IMR-90 (cell line): ENCODE measurements around the gene ADAMTS12. TPM values are rescaled to one million over a fixed set of nuclear protein-coding genes. Genes with fewer than 3 reads are reported as not detected.

Experiments used
- ATAC-seq: fragments of 200-7000 bp; cut with Tn5 transposase; 2 replicates; pipeline ENCODE4 v1.9.1; 2020; ENCODE audit warnings: low read depth, mild to moderate bottlenecking, moderate library complexity
- BruUV-seq: library from RNA; stranded (reverse); fragments of 400-500 nt; replicated peaks from 2 replicates; lab custom pipeline; 2021; lab: Mats Ljungman, UMichigan
- CTCF ChIA-PET: fragments of 300-600 bp; formaldehyde crosslinking; extraction: SDS; loops from one replicate; lab custom pipeline; 2021; ENCODE audit warnings: antibody characterized with exemption; lab: Yijun Ruan, JAX
- POLR2A ChIA-PET: fragments of 300-600 bp; sonication (Branson Sonifier 250); formaldehyde crosslinking; loops from one replicate; lab custom pipeline; 2022; ENCODE audit warnings: antibody characterized with exemption; ENCODE audit not compliant: unreplicated experiment; lab: Charles Lee
- DNase-seq: peaks from one replicate; pipeline ENCODE4 v3.0.0; 2013
- H2AFZ ChIP-seq: replicated peaks from 2 replicates; pipeline ENCODE3; 2013; ENCODE audit warnings: low read length, mild to moderate bottlenecking; ENCODE audit not compliant: poor library complexity
- H2AK5ac ChIP-seq: 2 replicates; pipeline ENCODE4 v1.6.1; 2013; ENCODE audit warnings: low read depth, low read length, inconsistent platforms
- H2AK9ac ChIP-seq: replicated peaks from 2 replicates; pipeline ENCODE3; 2013; ENCODE audit warnings: mild to moderate bottlenecking, low read depth, low read length, moderate library complexity; ENCODE audit not compliant: poor library complexity
- H2BK120ac ChIP-seq: 2 replicates; pipeline ENCODE4 v1.6.1; 2013; ENCODE audit warnings: low read depth, low read length, inconsistent platforms
- H2BK15ac ChIP-seq: 3 replicates; pipeline ENCODE4 v1.6.1; 2013; ENCODE audit warnings: low read depth, low read length, inconsistent platforms
- H2BK20ac ChIP-seq: 2 replicates; pipeline ENCODE4 v1.6.1; 2013; ENCODE audit warnings: low read depth, mild to moderate bottlenecking, inconsistent platforms, low read length, moderate library complexity
- H2BK5ac ChIP-seq: 2 replicates; pipeline ENCODE4 v1.6.1; 2013; ENCODE audit warnings: mild to moderate bottlenecking, low read depth, low read length, inconsistent platforms; ENCODE audit not compliant: poor library complexity, severe bottlenecking
- H3K14ac ChIP-seq: replicated peaks from 2 replicates; pipeline ENCODE4 v1.6.1; 2013; ENCODE audit warnings: low read depth, low read length, inconsistent platforms
- H3K18ac ChIP-seq: 2 replicates; pipeline ENCODE4 v1.6.1; 2013; ENCODE audit warnings: low read depth, low read length, control low read depth
- H3K23ac ChIP-seq: 2 replicates; pipeline ENCODE4 v1.6.1; 2013; ENCODE audit warnings: low read depth, low read length, inconsistent platforms
- H3K27ac ChIP-seq: 2 replicates; pipeline ENCODE4 v1.5.1; 2013; ENCODE audit warnings: mild to moderate bottlenecking, control low read depth, low read length; ENCODE audit not compliant: insufficient read depth
- H3K27me3 ChIP-seq: 2 replicates; pipeline ENCODE4 v1.6.1; 2013; ENCODE audit warnings: low read length; ENCODE audit not compliant: control insufficient read depth, insufficient read depth
- H3K36me3 ChIP-seq: 2 replicates; pipeline ENCODE4 v1.6.1; 2013; ENCODE audit warnings: low read length, mixed read lengths; ENCODE audit not compliant: control insufficient read depth, insufficient read depth
- H3K4ac ChIP-seq: 2 replicates; pipeline ENCODE4 v1.6.1; 2013; ENCODE audit warnings: low read depth, low read length, inconsistent platforms
- H3K4me1 ChIP-seq: 2 replicates; pipeline ENCODE4 v1.6.1; 2013; ENCODE audit warnings: low read length, mixed read lengths; ENCODE audit not compliant: control insufficient read depth, insufficient read depth
- H3K4me2 ChIP-seq: 2 replicates; pipeline ENCODE4 v1.6.1; 2013; ENCODE audit warnings: low read depth, mild to moderate bottlenecking, control low read depth, low read length, moderate library complexity
- H3K4me3 ChIP-seq: 2 replicates; pipeline ENCODE4 v1.5.1; 2013; ENCODE audit warnings: low read depth, mild to moderate bottlenecking, control low read depth, low read length, moderate library complexity; ENCODE audit not compliant: insufficient read depth
- H3K56ac ChIP-seq: 2 replicates; pipeline ENCODE4 v1.6.1; 2013; ENCODE audit warnings: low read length, inconsistent platforms; ENCODE audit not compliant: insufficient read depth; ENCODE audit errors: extremely low read depth
- H3K79me1 ChIP-seq, 2 experiments: 2 replicates each; pipeline ENCODE4 v1.6.1; 2013; ENCODE audit warnings: low read length in 2 of 2, inconsistent platforms in 1 of 2, low read depth in 1 of 2
- H3K9ac ChIP-seq: 2 replicates; pipeline ENCODE4 v1.6.1; 2013; ENCODE audit warnings: low read depth, low read length, control low read depth
- H3K9me1 ChIP-seq: 2 replicates; pipeline ENCODE4 v1.6.1; 2013; ENCODE audit warnings: low read length, inconsistent platforms; ENCODE audit not compliant: insufficient read depth
- H3K9me3 ChIP-seq: 2 replicates; pipeline ENCODE4 v1.6.1; 2013; ENCODE audit warnings: low read length; ENCODE audit not compliant: control insufficient read depth, insufficient read depth
- H4K20me1 ChIP-seq: 2 replicates; pipeline ENCODE4 v1.6.1; 2013; ENCODE audit warnings: low read length, inconsistent platforms; ENCODE audit not compliant: insufficient read depth
- H4K5ac ChIP-seq: 2 replicates; pipeline ENCODE4 v1.6.1; 2013; ENCODE audit warnings: mild to moderate bottlenecking, low read depth, low read length, control low read depth
- H4K8ac ChIP-seq, 2 experiments: 2 replicates each; pipeline ENCODE4 v1.6.1; 2013; ENCODE audit warnings: low read depth in 2 of 2, low read length in 2 of 2, control low read depth in 1 of 2, inconsistent platforms in 1 of 2
- H4K91ac ChIP-seq: 2 replicates; pipeline ENCODE4 v1.6.1; 2013; ENCODE audit warnings: low read depth, low read length, inconsistent platforms; ENCODE audit not compliant: insufficient read depth
- BHLHE40 ChIP-seq: fragments of 150-350 bp; IDR thresholded peaks from 2 replicates; pipeline ENCODE4 v1.6.1; 2016; ENCODE audit warnings: mild to moderate bottlenecking, low read depth, low read length
- CEBPB ChIP-seq: IDR thresholded peaks from 2 replicates; pipeline ENCODE4 v1.6.1; 2012; ENCODE audit warnings: low read depth, low read length, improper control_type of control experiment
- CHD1 ChIP-seq: IDR thresholded peaks from 2 replicates; pipeline ENCODE4 v1.6.1; 2012; ENCODE audit warnings: low read depth, low read length, improper control_type of control experiment
- MAFK ChIP-seq: IDR thresholded peaks from 2 replicates; pipeline ENCODE4 v1.6.1; 2012; ENCODE audit warnings: low read depth, low read length, improper control_type of control experiment
- MAZ ChIP-seq: IDR thresholded peaks from 2 replicates; pipeline ENCODE4 v1.6.1; 2012; ENCODE audit warnings: low read depth, mild to moderate bottlenecking, low read length, improper control_type of control experiment, moderate library complexity, borderline replicate concordance
- MXI1 ChIP-seq: IDR thresholded peaks from 2 replicates; pipeline ENCODE4 v1.6.1; 2012; ENCODE audit warnings: low read depth, mild to moderate bottlenecking, low read length, moderate library complexity, borderline replicate concordance
- RAD21 ChIP-seq: IDR thresholded peaks from 2 replicates; pipeline ENCODE4 v1.6.1; 2012; ENCODE audit warnings: low read length, improper control_type of control experiment
- RFX5 ChIP-seq: IDR thresholded peaks from 2 replicates; pipeline ENCODE4 v1.8.0; 2012; ENCODE audit warnings: low read depth, mild to moderate bottlenecking, low read length, moderate library complexity
- SMC3 ChIP-seq: fragments of 150-350 bp; IDR thresholded peaks from 2 replicates; pipeline ENCODE4 v1.6.1; 2016; ENCODE audit warnings: low read depth, mild to moderate bottlenecking, antibody characterized with exemption, low read length, moderate library complexity
- WGBS, 2 experiments: methylation state at CpG; one replicate each; pipeline versions ENCODE4 v1.1.5 to v1.1.7; 2013; ENCODE audit warnings: missing lambda C conversion rate in 2 of 2; ENCODE audit not compliant: insufficient read length in 1 of 2; ENCODE audit errors: extremely low coverage in 2 of 2; 5-methylcytosine and 5-hydroxymethylcytosine counted together
- dilution Hi-C: fragments of 300-500 bp; cut with HindIII; formaldehyde crosslinking; loops from one replicate; pipeline ENCODE4 v1.14.3; 2018; ENCODE audit warnings: low sequenced_read_pairs; ENCODE audit not compliant: unreplicated experiment
- in situ Hi-C: fragments of 300-500 bp; cut with MboI; formaldehyde crosslinking; loops from 3 replicates; pipeline ENCODE4 v1.14.3; 2019; ENCODE audit warnings: low sequenced_read_pairs, inconsistent platforms, mixed read lengths
- intact Hi-C: fragments of 100-400 bp; cut with micrococcal nuclease; formaldehyde crosslinking; loops from 2 replicates; pipeline ENCODE4 v1.10.0; 2022
- polyA plus RNA-seq, 3 experiments: library from polyadenylated mRNA; depleted of rRNA; stranded (reverse); fragments of >200 nt; gene quantifications; 2 replicates each; pipeline ENCODE4 v1.2.3, GENCODE V29; 2012; ENCODE audit warnings: low replicate concordance in 1 of 3
- total RNA-seq: library from RNA; depleted of rRNA; stranded (reverse); fragments of >200 nt; gene quantifications from 2 replicates; pipeline ENCODE4 v1.2.3, GENCODE V29; 2012
- TF ChIP-seq, protein P1 (sequence below): fragments of 150-350 bp; IDR thresholded peaks from 2 replicates; pipeline ENCODE4 v1.6.1; 2017; ENCODE audit warnings: mild to moderate bottlenecking, antibody characterized with exemption, low read length, low read depth
- TF ChIP-seq, protein P2 (sequence below): fragments of 150-350 bp; IDR thresholded peaks from 2 replicates; pipeline ENCODE4 v1.6.1; 2016; ENCODE audit warnings: low read depth, mild to moderate bottlenecking, low read length, moderate library complexity, borderline replicate concordance

ADAMTS12 gene
- total and polyA plus RNA-seq, 2 of the 4 experiments (the other 2 are of a cell fraction) = 27.3 to 51.3 TPM

DNA sequence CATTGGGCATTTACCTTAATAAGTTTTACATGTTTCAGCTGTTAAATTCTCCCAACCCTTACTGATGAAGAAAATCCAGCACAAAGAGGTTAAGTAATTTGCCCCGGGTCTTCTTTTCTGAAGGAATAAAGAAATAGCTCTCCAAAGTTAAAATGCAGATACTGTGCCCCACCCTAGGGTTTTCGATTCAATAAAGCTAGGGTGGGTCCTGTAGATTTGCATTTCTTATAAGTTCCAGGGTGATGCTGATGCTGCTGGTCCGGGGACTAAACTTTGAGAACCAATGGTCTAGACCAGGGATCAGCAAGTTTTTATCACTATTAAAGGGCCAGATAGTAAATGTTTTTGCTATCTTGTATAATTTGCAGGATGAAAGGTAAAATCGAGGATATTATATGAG, 156.7 kb downstream of the ADAMTS12 start (continued):
- no peak for TF ChIP-seq RFX5

DNA sequence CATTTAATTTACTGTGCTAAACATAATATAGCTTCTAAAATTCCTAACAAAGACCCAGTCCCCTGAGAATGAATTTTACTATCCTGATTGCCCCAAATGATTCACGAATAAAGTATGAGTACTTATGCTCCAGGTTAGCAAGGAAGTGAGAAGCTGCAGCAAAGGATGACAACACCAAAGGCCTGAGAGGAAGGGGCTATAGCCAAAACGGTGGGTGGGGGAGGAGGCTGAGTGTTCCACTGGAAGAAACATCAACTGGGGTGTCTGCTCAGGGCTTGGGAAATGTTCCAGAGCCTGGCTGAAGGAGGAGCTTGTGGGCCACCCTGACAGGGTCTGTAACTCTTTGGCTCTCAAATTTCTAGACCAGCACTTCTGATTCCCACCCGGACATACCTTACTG, 157.3 kb downstream of the ADAMTS12 start:
- peak overlapping the region; percentile 78; the same call in 1 of the 2 replicates for H3K14ac ChIP-seq
- no peak overlapping the region for H3K9ac ChIP-seq
- TF ChIP-seq SMC3 (no peak), RAD21 (no peak), MAZ (no peak), CHD1 (no peak), MAFK (no peak), BHLHE40 (no peak), RFX5 (no peak), MXI1 (no peak), CEBPB (no peak)
- TF ChIP-seq, protein P1, sequence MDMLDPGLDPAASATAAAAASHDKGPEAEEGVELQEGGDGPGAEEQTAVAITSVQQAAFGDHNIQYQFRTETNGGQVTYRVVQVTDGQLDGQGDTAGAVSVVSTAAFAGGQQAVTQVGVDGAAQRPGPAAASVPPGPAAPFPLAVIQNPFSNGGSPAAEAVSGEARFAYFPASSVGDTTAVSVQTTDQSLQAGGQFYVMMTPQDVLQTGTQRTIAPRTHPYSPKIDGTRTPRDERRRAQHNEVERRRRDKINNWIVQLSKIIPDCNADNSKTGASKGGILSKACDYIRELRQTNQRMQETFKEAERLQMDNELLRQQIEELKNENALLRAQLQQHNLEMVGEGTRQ = no peak
- TF ChIP-seq, protein P2, sequence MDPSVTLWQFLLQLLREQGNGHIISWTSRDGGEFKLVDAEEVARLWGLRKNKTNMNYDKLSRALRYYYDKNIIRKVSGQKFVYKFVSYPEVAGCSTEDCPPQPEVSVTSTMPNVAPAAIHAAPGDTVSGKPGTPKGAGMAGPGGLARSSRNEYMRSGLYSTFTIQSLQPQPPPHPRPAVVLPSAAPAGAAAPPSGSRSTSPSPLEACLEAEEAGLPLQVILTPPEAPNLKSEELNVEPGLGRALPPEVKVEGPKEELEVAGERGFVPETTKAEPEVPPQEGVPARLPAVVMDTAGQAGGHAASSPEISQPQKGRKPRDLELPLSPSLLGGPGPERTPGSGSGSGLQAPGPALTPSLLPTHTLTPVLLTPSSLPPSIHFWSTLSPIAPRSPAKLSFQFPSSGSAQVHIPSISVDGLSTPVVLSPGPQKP = no peak
- no peak overlapping the region for H2AK9ac ChIP-seq
- no TSS peak for BruUV-seq
- H3K23ac ChIP-seq = no peak overlapping the region
- H4K5ac ChIP-seq = peak overlapping the region; percentile 54; the same call in 1 of the 2 replicates
- dilution Hi-C loops (no loop called here), intact Hi-C loops (no loop called here), in situ Hi-C loops (no loop called here)
- H3K4ac ChIP-seq = peak overlapping the region; percentile 60; the same call in 1 of the 2 replicates
- H3K4me3 ChIP-seq = no peak overlapping the region
- H3K27ac ChIP-seq = no peak overlapping the region
- peak overlapping the region; percentile 42; the same call in 1 of the 2 replicates for H2AK5ac ChIP-seq
- 0 out of 2 replicates have a peak overlapping the region, but pooled peaks have one; percentile 39 for H3K18ac ChIP-seq
- no peaks in the 10 kb centered on the region for H3K9me3 ChIP-seq
- ATAC-seq (no peak), DNase-seq (peak; percentile 29)
- ChIA-PET CTCF (interaction anchor here (0.6 to 0.9 kb wide), 2 partner anchors 9 to 13 kb away, joined by 3 to 4 read pairs; no protein-coding TSS in a partner anchor), POLR2A (no interaction called here)
- no peak overlapping the region for H3K56ac ChIP-seq
- peaks cover 13% of the 10 kb centered on the region for H3K4me1 ChIP-seq
- peaks cover 32% of the 10 kb centered on the region for H3K9me1 ChIP-seq
- H2AFZ ChIP-seq = no peak overlapping the region
- no peaks in the 10 kb centered on the region for H3K27me3 ChIP-seq
- H2BK20ac ChIP-seq = peak overlapping the region; percentile 75
- H4K20me1 ChIP-seq = peaks cover 5% of the 10 kb centered on the region; the same call in 1 of the 2 replicates
- peaks cover 0 to 41% of the 10 kb centered on the region in 2 experiments; a peak in 2 of 4 replicates for H3K79me1 ChIP-seq
- peak overlapping the region; percentile 68; the same call in 1 of the 2 replicates for H2BK120ac ChIP-seq
- no peak overlapping the region for H4K91ac ChIP-seq
- H4K8ac ChIP-seq = peak overlapping the region in 1 of 2 experiments; percentile 0; a peak in 1 of 4 replicates
- H2BK15ac ChIP-seq = peak overlapping the region; percentile 80; the same call in 1 of the 3 replicates
- no peak overlapping the region; the same call in 1 of the 2 replicates for H3K4me2 ChIP-seq
- H2BK5ac ChIP-seq = no peak overlapping the region
- no peaks in the 10 kb centered on the region for H3K36me3 ChIP-seq
- no CpG with 5 or more reads among the region's 3 CpGs for WGBS, 2 experiments
